HUES6 (cell line): ENCODE results near the gene PCNX2.

Experiments
- H3K27ac ChIP-seq: 2 replicates; pipeline ENCODE4 v1.7.0; 2013; ENCODE audit warnings: low read depth, mild to moderate bottlenecking, low read length, inconsistent platforms
- H3K27me3 ChIP-seq: 2 replicates; pipeline ENCODE4 v1.6.1; 2013; ENCODE audit warnings: low read length; ENCODE audit not compliant: control insufficient read depth, insufficient read depth
- H3K36me3 ChIP-seq: 2 replicates; pipeline ENCODE4 v1.6.1; 2013; ENCODE audit warnings: low read length; ENCODE audit not compliant: control insufficient read depth, insufficient read depth
- H3K4me1 ChIP-seq: 2 replicates; pipeline ENCODE4 v1.6.1; 2013; ENCODE audit warnings: low read length; ENCODE audit not compliant: control insufficient read depth, insufficient read depth
- H3K4me3 ChIP-seq: 2 replicates; pipeline ENCODE4 v1.5.1; 2013; ENCODE audit warnings: low read depth, low read length
- H3K9ac ChIP-seq: one replicate; pipeline ENCODE4 v1.6.1; 2013; ENCODE audit warnings: mild to moderate bottlenecking, low read length
- H3K9me3 ChIP-seq: 2 replicates; pipeline ENCODE4 v1.6.1; 2013; ENCODE audit warnings: low read depth, low read length; ENCODE audit not compliant: control insufficient read depth, insufficient read depth

The PCNX2 gene

DNA sequence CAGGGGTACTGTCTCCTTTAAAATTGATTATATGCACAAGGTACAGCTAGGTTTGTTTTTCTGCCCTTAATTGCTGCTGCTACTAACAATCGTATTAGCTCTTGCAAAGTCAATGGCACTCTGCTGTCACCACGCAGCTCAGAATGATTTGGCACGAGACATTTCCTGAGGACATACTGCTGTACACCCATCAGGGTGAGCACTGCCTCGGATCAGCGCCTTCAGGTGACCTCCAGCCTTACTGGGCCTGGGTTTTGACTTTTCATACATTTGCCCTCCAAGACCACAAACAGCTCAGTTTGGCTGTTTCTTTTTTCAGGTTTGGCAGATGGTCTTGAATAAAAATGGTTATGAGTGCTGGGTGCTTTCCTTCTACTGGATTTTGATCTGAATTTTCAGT, 234.3 kb downstream of the PCNX2 start:
- H3K9me3 ChIP-seq: no peaks in the 10 kb centered on the region
- no peaks in the 10 kb centered on the region for H3K27me3 ChIP-seq

DNA sequence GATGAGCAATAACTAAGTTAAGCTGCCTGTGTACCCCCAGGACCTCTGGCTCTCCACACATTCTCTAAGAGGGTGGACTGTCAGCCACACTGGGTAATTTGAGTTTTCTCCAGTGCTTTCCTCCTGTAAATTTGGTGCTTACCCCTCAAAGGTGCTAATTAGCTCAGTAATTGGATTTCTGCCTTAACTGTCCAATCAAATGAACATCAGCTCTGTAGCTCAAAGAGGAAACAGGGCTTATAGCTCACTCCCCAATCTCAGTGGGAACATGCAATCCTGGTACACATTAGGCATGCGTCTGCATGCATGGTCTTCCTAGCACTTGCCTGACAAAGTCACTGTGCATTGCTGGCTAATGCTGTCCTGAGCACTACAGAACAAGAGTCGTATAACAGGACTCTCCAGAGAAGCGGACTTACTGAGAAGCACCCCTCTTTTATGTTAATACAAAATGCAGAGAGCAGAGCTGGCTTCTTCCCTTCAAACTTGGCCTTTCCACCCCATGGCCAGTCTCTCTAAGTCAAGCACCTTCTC, 235.0 kb downstream of the PCNX2 start:
- Histone ChIP-seq H3K9ac (no peak overlapping the region), H3K4me1 (peaks cover 4% of the 10 kb centered on the region)

More for the DNA sequence above, 234.3 kb downstream of the PCNX2 start:
- Histone ChIP-seq H3K36me3 (peaks cover 6% of the 10 kb centered on the region; the same call in 1 of the 2 replicates), H3K27ac (no peak overlapping the region), H3K4me1 (peaks cover 4% of the 10 kb centered on the region), H3K4me3 (no peak overlapping the region), H3K9ac (no peak overlapping the region)

DNA sequence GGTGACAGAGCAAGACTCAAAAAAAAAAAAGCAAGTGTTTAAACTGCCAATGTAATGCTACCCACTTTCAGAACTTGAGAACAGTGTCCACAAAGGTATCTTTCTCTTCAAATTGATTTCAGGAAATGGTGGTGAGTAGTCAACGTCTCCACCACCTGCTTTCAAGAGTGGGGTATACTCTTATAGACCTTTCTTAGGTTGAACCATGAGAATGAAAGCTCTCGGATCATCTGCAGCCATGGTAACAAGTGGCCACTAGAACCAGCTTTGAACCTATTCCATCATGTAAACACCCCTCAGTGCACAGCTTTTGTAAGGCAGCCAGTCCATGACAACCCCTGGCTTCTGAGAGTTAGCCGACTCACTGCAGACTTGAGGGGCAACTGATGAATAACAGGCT, 237.7 kb downstream of the PCNX2 start:
- Histone ChIP-seq H3K4me1 (peaks cover 4% of the 10 kb centered on the region), H3K9me3 (no peaks in the 10 kb centered on the region), H3K27ac (no peak overlapping the region), H3K9ac (no peak overlapping the region), H3K36me3 (peaks cover 10% of the 10 kb centered on the region), H3K4me3 (no peak overlapping the region), H3K27me3 (no peaks in the 10 kb centered on the region)

More for the DNA sequence above, 235.0 kb downstream of the PCNX2 start:
- Histone ChIP-seq H3K9me3 (no peaks in the 10 kb centered on the region), H3K27ac (no peak overlapping the region), H3K36me3 (peaks cover 6% of the 10 kb centered on the region; the same call in 1 of the 2 replicates), H3K27me3 (no peaks in the 10 kb centered on the region), H3K4me3 (no peak overlapping the region)

DNA sequence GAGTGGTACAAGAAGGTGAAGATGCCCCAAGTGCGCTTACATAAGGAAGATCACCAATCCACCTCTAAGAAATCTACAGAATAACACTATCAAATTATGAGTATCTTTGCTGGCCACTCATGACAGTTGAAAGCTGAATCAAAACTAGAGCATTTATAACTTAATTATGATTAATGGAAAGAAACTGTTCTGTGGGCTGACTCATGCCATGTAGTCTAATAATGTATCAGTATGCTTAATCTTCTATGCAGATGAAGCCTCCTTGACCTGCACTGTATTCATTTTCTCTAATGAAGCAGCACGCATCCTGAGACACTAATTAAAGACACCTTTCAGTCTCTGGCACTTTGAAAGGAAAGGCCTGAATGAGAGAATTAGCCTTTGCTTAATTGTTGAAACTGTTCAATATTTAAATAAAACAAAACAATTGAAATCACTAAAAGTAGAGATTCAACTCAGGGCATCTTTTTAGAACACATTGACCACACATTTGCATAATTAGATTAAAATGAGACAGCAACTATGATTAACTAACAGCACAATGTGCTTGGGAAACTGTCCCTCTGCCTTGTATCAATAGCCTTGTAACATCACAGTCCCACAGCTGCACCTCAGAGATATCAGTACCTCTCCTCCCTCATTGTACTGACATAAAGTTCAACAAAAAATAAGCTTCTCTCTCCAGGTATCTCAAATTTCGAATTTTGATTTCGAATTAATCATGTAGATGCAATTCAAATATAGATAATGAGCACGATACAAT, 239.5 kb downstream of the PCNX2 start:
- H3K4me3 ChIP-seq: no peak overlapping the region
- H3K9me3 ChIP-seq: no peaks in the 10 kb centered on the region
- H3K9ac ChIP-seq: no peak overlapping the region
- H3K36me3 ChIP-seq: peaks cover 16% of the 10 kb centered on the region
- peaks cover 4% of the 10 kb centered on the region for H3K4me1 ChIP-seq
- H3K27ac ChIP-seq: no peak overlapping the region
- no peaks in the 10 kb centered on the region for H3K27me3 ChIP-seq

DNA sequence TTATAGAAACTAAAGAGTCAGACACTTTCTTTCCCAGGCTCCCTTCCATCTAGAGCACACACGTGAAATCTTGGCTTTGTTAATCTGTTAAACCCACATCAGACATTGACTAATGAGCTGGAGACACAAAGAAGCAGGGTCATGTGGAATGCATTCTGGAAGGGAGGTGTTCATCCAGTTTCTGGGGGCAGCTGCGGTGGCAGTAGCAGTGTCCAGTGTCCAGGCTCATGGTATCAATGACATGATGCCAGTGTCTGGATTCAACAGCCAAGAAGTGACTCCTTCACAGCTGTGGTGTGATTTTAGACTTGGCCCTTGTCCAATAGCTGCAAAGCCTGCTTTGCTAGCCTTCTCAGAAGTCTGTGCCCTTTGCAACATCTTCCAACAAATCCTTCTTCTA, 249.9 kb downstream of the PCNX2 start:
- H3K4me3 ChIP-seq: no peak overlapping the region
- no peaks in the 10 kb centered on the region for H3K27me3 ChIP-seq
- H3K9ac ChIP-seq: no peak overlapping the region
- H3K27ac ChIP-seq: no peak overlapping the region
- no peaks in the 10 kb centered on the region for H3K4me1 ChIP-seq
- no peaks in the 10 kb centered on the region for H3K36me3 ChIP-seq
- H3K9me3 ChIP-seq: no peaks in the 10 kb centered on the region

DNA sequence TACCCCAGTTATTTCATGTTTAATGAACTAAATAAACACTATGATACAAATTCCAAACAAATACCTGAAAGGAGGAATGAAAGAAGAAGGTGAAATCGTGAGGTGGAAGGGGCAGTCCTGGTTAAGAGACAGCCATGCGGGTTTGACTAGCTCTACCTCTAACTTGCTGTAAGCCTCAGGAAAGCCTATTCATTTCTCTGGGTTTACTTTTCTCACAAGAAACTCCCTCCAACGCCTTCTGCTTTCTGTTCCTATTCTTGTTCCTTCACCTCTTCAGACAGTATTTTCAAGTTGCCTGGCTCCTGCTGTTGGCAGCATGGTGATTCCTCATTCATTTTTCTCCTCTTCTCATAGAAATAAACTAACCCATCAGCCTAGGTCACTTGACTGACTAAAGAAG, 252.7 kb downstream of the PCNX2 start:
- H3K27ac ChIP-seq: no peak overlapping the region
- H3K4me1 ChIP-seq: no peaks in the 10 kb centered on the region
- no peak overlapping the region for H3K4me3 ChIP-seq
- no peaks in the 10 kb centered on the region for H3K27me3 ChIP-seq
- H3K9me3 ChIP-seq: no peaks in the 10 kb centered on the region
- no peak overlapping the region for H3K9ac ChIP-seq
- no peaks in the 10 kb centered on the region for H3K36me3 ChIP-seq

DNA sequence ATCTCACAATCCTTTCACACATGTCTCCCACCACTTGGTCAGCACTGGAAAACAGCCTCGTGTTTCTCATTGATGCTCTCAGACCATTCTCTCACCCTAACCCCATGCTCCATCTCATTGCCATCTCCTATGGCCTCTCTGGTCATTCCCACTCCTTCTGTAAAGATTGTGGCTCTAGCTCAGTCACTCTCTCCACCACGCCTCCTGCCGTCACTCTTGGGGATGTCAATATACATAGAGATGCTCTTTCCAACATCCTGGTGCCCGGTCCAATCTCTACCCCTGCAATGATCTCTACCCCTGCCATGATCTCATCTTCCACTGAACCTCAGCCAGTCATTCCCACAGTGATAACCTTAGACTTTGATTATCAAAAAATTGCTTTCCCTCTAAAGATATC, 255.0 kb downstream of the PCNX2 start:
- Histone ChIP-seq H3K27ac (no peak overlapping the region), H3K27me3 (no peaks in the 10 kb centered on the region), H3K36me3 (no peaks in the 10 kb centered on the region), H3K9me3 (no peaks in the 10 kb centered on the region), H3K4me1 (peaks cover 2% of the 10 kb centered on the region; the same call in 1 of the 2 replicates), H3K9ac (no peak overlapping the region), H3K4me3 (no peak overlapping the region)

DNA sequence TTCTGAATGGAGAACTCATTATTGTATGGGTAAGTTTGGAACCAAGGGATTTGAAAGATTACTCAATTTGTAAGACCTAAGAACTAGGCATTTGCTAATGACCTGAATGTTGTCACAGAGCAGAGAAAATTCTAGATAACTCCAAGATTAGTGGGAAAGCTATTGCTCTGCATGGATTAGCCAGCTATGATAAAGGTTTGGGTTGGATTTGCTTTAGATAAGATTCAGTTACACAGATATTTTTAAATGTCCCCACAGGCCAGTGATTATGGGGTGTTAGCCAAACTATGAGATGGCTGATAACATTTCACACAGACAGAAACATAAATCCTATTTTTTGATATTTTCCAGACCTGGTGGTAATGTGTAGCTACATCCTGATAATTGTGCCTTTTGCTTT, 256.9 kb downstream of the PCNX2 start:
- no peaks in the 10 kb centered on the region for H3K36me3 ChIP-seq
- H3K9ac ChIP-seq: no peak overlapping the region
- H3K4me1 ChIP-seq: peaks cover 3% of the 10 kb centered on the region; the same call in 1 of the 2 replicates
- H3K4me3 ChIP-seq: no peak overlapping the region
- no peaks in the 10 kb centered on the region for H3K9me3 ChIP-seq
- H3K27ac ChIP-seq: no peak overlapping the region
- H3K27me3 ChIP-seq: no peaks in the 10 kb centered on the region

DNA sequence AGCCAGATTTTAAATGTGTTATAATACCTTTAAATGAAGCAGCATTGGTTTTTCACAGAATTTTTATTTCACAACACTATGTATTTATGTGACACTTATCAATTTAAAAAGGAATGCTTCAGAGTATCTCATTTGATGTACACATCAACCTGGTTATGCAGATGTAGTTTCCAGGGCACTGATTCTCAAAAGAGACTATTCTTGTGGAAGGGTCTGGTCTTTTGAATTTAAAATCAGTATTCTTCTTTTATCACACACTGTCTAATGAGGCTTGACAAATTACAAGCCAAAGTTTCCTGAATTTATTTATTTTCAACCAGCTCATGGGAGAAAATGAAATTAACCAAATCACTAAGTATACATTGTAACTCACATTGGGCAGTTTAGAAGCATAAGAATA, 257.7 kb downstream of the PCNX2 start:
- Histone ChIP-seq H3K36me3 (no peaks in the 10 kb centered on the region), H3K27me3 (no peaks in the 10 kb centered on the region), H3K4me1 (peaks cover 3% of the 10 kb centered on the region; the same call in 1 of the 2 replicates), H3K4me3 (no peak overlapping the region), H3K9ac (no peak overlapping the region), H3K9me3 (no peaks in the 10 kb centered on the region), H3K27ac (no peak overlapping the region)

DNA sequence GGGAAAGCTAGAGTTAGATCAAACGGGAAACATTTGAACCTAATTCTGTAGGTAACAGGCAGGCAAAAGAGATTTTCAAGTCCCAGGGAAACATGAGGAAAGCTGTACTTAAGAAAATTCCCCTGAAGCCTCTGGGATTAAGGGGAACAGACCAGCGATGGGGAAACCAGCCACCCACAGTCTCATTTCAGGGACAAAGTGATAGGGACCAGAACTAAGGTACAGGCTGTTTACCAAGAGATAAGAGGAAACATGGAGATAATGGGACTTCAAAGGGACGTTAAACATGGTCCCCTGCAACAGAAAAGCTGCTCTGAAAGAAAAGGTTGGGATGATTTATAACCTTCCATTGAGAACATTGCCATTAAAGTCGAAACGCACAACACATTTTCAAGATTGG, 260.7 kb downstream of the PCNX2 start:
- H3K4me3 ChIP-seq: no peak overlapping the region
- no peak overlapping the region; the same call in 1 of the 2 replicates for H3K27ac ChIP-seq
- no peaks in the 10 kb centered on the region for H3K27me3 ChIP-seq
- no peaks in the 10 kb centered on the region for H3K9me3 ChIP-seq
- H3K4me1 ChIP-seq: peaks cover 3% of the 10 kb centered on the region; the same call in 1 of the 2 replicates
- H3K36me3 ChIP-seq: no peaks in the 10 kb centered on the region
- H3K9ac ChIP-seq: no peak overlapping the region

DNA sequence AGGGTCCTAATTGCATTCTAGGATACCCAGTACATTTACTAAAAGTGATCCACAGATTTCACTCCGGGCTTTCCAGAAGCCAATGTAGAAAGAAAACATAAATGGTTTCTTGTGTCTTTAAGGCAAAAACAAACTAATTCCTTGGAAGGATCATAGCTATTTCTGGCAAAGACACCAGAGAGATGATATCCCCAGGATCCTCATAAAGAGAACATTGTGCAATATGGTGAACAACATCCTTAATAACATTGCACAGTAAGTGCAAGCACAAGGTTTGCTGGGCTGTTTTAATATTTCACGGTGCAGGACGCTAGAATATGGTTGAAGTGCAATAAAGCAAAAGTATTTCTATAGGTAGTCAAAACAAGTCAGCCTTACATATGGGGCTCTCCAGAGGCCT, 262.2 kb downstream of the PCNX2 start:
- Histone ChIP-seq H3K9me3 (no peaks in the 10 kb centered on the region), H3K36me3 (no peaks in the 10 kb centered on the region), H3K4me1 (peaks cover 3% of the 10 kb centered on the region; the same call in 1 of the 2 replicates), H3K27me3 (no peaks in the 10 kb centered on the region), H3K27ac (no peak overlapping the region), H3K9ac (no peak overlapping the region), H3K4me3 (no peak overlapping the region)
